IMR-90 (cell line): Measurements from ENCODE around the gene ZNF3. TPM values are rescaled to one million over a fixed set of nuclear protein-coding genes. Genes with fewer than 3 reads are reported as not detected.

Experiments
- ATAC-seq: fragments of 200-7000 bp; cut with Tn5 transposase; 2 replicates; pipeline ENCODE4 v1.9.1; 2020; ENCODE audit warnings: low read depth, mild to moderate bottlenecking, moderate library complexity
- BruUV-seq: library from RNA; stranded (reverse); fragments of 400-500 nt; replicated peaks from 2 replicates; lab custom pipeline; 2021; lab: Mats Ljungman, UMichigan
- CTCF ChIA-PET: fragments of 300-600 bp; formaldehyde crosslinking; extraction: SDS; loops from one replicate; lab custom pipeline; 2021; ENCODE audit warnings: antibody characterized with exemption; lab: Yijun Ruan, JAX
- POLR2A ChIA-PET: fragments of 300-600 bp; sonication (Branson Sonifier 250); formaldehyde crosslinking; loops from one replicate; lab custom pipeline; 2022; ENCODE audit warnings: antibody characterized with exemption; ENCODE audit not compliant: unreplicated experiment; lab: Charles Lee
- DNase-seq: peaks from one replicate; pipeline ENCODE4 v3.0.0; 2013
- H2AFZ ChIP-seq: replicated peaks from 2 replicates; pipeline ENCODE3; 2013; ENCODE audit warnings: low read length, mild to moderate bottlenecking; ENCODE audit not compliant: poor library complexity
- H2AK5ac ChIP-seq: 2 replicates; pipeline ENCODE4 v1.6.1; 2013; ENCODE audit warnings: low read depth, low read length, inconsistent platforms
- H2AK9ac ChIP-seq: replicated peaks from 2 replicates; pipeline ENCODE3; 2013; ENCODE audit warnings: mild to moderate bottlenecking, low read depth, low read length, moderate library complexity; ENCODE audit not compliant: poor library complexity
- H2BK120ac ChIP-seq: 2 replicates; pipeline ENCODE4 v1.6.1; 2013; ENCODE audit warnings: low read depth, low read length, inconsistent platforms
- H2BK15ac ChIP-seq: 3 replicates; pipeline ENCODE4 v1.6.1; 2013; ENCODE audit warnings: low read depth, low read length, inconsistent platforms
- H2BK20ac ChIP-seq: 2 replicates; pipeline ENCODE4 v1.6.1; 2013; ENCODE audit warnings: low read depth, mild to moderate bottlenecking, inconsistent platforms, low read length, moderate library complexity
- H2BK5ac ChIP-seq: 2 replicates; pipeline ENCODE4 v1.6.1; 2013; ENCODE audit warnings: mild to moderate bottlenecking, low read depth, low read length, inconsistent platforms; ENCODE audit not compliant: poor library complexity, severe bottlenecking
- H3K14ac ChIP-seq: replicated peaks from 2 replicates; pipeline ENCODE4 v1.6.1; 2013; ENCODE audit warnings: low read depth, low read length, inconsistent platforms
- H3K18ac ChIP-seq: 2 replicates; pipeline ENCODE4 v1.6.1; 2013; ENCODE audit warnings: low read depth, low read length, control low read depth
- H3K23ac ChIP-seq: 2 replicates; pipeline ENCODE4 v1.6.1; 2013; ENCODE audit warnings: low read depth, low read length, inconsistent platforms
- H3K27ac ChIP-seq: 2 replicates; pipeline ENCODE4 v1.5.1; 2013; ENCODE audit warnings: mild to moderate bottlenecking, control low read depth, low read length; ENCODE audit not compliant: insufficient read depth
- H3K27me3 ChIP-seq: 2 replicates; pipeline ENCODE4 v1.6.1; 2013; ENCODE audit warnings: low read length; ENCODE audit not compliant: control insufficient read depth, insufficient read depth
- H3K36me3 ChIP-seq: 2 replicates; pipeline ENCODE4 v1.6.1; 2013; ENCODE audit warnings: low read length, mixed read lengths; ENCODE audit not compliant: control insufficient read depth, insufficient read depth
- H3K4ac ChIP-seq: 2 replicates; pipeline ENCODE4 v1.6.1; 2013; ENCODE audit warnings: low read depth, low read length, inconsistent platforms
- H3K4me1 ChIP-seq: 2 replicates; pipeline ENCODE4 v1.6.1; 2013; ENCODE audit warnings: low read length, mixed read lengths; ENCODE audit not compliant: control insufficient read depth, insufficient read depth
- H3K4me2 ChIP-seq: 2 replicates; pipeline ENCODE4 v1.6.1; 2013; ENCODE audit warnings: low read depth, mild to moderate bottlenecking, control low read depth, low read length, moderate library complexity
- H3K4me3 ChIP-seq: 2 replicates; pipeline ENCODE4 v1.5.1; 2013; ENCODE audit warnings: low read depth, mild to moderate bottlenecking, control low read depth, low read length, moderate library complexity; ENCODE audit not compliant: insufficient read depth
- H3K56ac ChIP-seq: 2 replicates; pipeline ENCODE4 v1.6.1; 2013; ENCODE audit warnings: low read length, inconsistent platforms; ENCODE audit not compliant: insufficient read depth; ENCODE audit errors: extremely low read depth
- H3K79me1 ChIP-seq, 2 experiments: 2 replicates each; pipeline ENCODE4 v1.6.1; 2013; ENCODE audit warnings: low read length in 2 of 2, inconsistent platforms in 1 of 2, low read depth in 1 of 2
- H3K9ac ChIP-seq: 2 replicates; pipeline ENCODE4 v1.6.1; 2013; ENCODE audit warnings: low read depth, low read length, control low read depth
- H3K9me1 ChIP-seq: 2 replicates; pipeline ENCODE4 v1.6.1; 2013; ENCODE audit warnings: low read length, inconsistent platforms; ENCODE audit not compliant: insufficient read depth
- H3K9me3 ChIP-seq: 2 replicates; pipeline ENCODE4 v1.6.1; 2013; ENCODE audit warnings: low read length; ENCODE audit not compliant: control insufficient read depth, insufficient read depth
- H4K20me1 ChIP-seq: 2 replicates; pipeline ENCODE4 v1.6.1; 2013; ENCODE audit warnings: low read length, inconsistent platforms; ENCODE audit not compliant: insufficient read depth
- H4K5ac ChIP-seq: 2 replicates; pipeline ENCODE4 v1.6.1; 2013; ENCODE audit warnings: mild to moderate bottlenecking, low read depth, low read length, control low read depth
- H4K8ac ChIP-seq, 2 experiments: 2 replicates each; pipeline ENCODE4 v1.6.1; 2013; ENCODE audit warnings: low read depth in 2 of 2, low read length in 2 of 2, control low read depth in 1 of 2, inconsistent platforms in 1 of 2
- H4K91ac ChIP-seq: 2 replicates; pipeline ENCODE4 v1.6.1; 2013; ENCODE audit warnings: low read depth, low read length, inconsistent platforms; ENCODE audit not compliant: insufficient read depth
- CHD1 ChIP-seq: IDR thresholded peaks from 2 replicates; pipeline ENCODE4 v1.6.1; 2012; ENCODE audit warnings: low read depth, low read length, improper control_type of control experiment
- CTCF ChIP-seq: conservative IDR thresholded peaks from 2 replicates; pipeline ENCODE4 v1.5.1; 2012; ENCODE audit warnings: mild to moderate bottlenecking, low read depth, low read length, improper control_type of control experiment
- MAZ ChIP-seq: IDR thresholded peaks from 2 replicates; pipeline ENCODE4 v1.6.1; 2012; ENCODE audit warnings: low read depth, mild to moderate bottlenecking, low read length, improper control_type of control experiment, moderate library complexity, borderline replicate concordance
- NFE2L2 ChIP-seq: fragments of 150-350 bp; IDR thresholded peaks from 2 replicates; pipeline ENCODE4 v1.6.1; 2016; ENCODE audit warnings: low read depth, mild to moderate bottlenecking, low read length
- RFX5 ChIP-seq: IDR thresholded peaks from 2 replicates; pipeline ENCODE4 v1.8.0; 2012; ENCODE audit warnings: low read depth, mild to moderate bottlenecking, low read length, moderate library complexity
- WGBS, 2 experiments: methylation state at CpG; one replicate each; pipeline versions ENCODE4 v1.1.5 to v1.1.7; 2013; ENCODE audit warnings: missing lambda C conversion rate in 2 of 2; ENCODE audit not compliant: insufficient read length in 1 of 2; ENCODE audit errors: extremely low coverage in 2 of 2; 5-methylcytosine and 5-hydroxymethylcytosine counted together
- dilution Hi-C: fragments of 300-500 bp; cut with HindIII; formaldehyde crosslinking; loops from one replicate; pipeline ENCODE4 v1.14.3; 2018; ENCODE audit warnings: low sequenced_read_pairs; ENCODE audit not compliant: unreplicated experiment
- in situ Hi-C: fragments of 300-500 bp; cut with MboI; formaldehyde crosslinking; loops from 3 replicates; pipeline ENCODE4 v1.14.3; 2019; ENCODE audit warnings: low sequenced_read_pairs, inconsistent platforms, mixed read lengths
- intact Hi-C: fragments of 100-400 bp; cut with micrococcal nuclease; formaldehyde crosslinking; loops from 2 replicates; pipeline ENCODE4 v1.10.0; 2022
- polyA plus RNA-seq, 3 experiments: library from polyadenylated mRNA; depleted of rRNA; stranded (reverse); fragments of >200 nt; gene quantifications; 2 replicates each; pipeline ENCODE4 v1.2.3, GENCODE V29; 2012; ENCODE audit warnings: low replicate concordance in 1 of 3
- total RNA-seq: library from RNA; depleted of rRNA; stranded (reverse); fragments of >200 nt; gene quantifications from 2 replicates; pipeline ENCODE4 v1.2.3, GENCODE V29; 2012

ZNF3 gene
- total and polyA plus RNA-seq, 2 of the 4 experiments (the other 2 are of a cell fraction): 24.8 to 30.8 TPM

DNA sequence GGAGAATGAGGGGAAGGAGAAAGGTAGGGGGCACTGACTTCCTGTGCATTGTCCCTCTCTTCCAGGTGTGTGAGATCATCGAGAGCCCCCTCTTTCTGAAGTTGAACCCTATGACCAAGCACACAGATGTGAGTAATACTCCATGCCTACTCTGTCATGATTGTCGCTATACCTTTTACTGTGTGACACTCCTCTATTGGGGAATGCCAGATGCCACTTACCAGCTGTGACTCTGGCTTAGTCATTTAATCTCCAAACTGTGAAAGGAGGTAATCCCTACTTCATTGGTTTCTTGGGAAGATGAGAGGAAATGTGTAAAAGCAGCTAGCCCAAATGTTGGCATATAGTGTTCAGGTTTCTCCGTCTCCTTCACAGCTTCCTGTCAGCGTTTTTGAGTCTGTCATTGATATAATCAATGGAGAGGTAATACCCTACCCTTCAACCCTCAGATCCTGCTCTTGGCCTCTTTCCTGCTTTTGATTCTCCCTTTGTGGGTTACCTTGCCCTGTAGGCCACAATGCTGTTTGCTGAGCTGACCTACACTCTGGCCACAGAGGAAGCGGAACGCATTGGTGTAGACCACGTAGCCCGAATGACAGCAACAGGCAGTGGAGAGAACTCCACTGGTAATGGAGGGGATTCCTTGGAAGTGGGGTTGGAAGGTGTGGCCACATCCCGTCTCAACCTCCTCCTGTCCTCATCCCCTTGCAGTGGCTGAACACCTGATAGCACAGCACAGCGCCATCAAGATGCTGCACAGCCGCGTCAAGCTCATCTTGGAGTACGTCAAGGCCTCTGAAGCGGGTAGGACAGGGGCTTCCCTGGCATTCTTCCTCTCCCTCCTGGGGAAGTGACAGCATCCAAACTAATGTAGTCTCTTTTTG is 9.2 kb upstream of the ZNF3 start:
- no peak overlapping the region; the same call in none of the 2 replicates for H2BK20ac ChIP-seq
- H3K23ac ChIP-seq: peak overlapping the region; percentile 63
- no peak overlapping the region for H3K9ac ChIP-seq
- H2AK5ac ChIP-seq: peak overlapping the region; percentile 87
- no peak overlapping the region; the same call in 2 of the 3 replicates for H2BK15ac ChIP-seq
- peak overlapping the region; percentile 14; the same call in 1 of the 2 replicates for H2BK120ac ChIP-seq
- H3K4ac ChIP-seq: peak overlapping the region; percentile 69
- H3K27ac ChIP-seq: peak overlapping the region; percentile 38
- WGBS, 2 experiments: no CpG with 5 or more reads among the region's 14 CpGs
- dilution Hi-C loops: no loop called here
- intact Hi-C loops: loop anchor here (1.0 kb wide), 1 partner anchor 10 kb away; no protein-coding TSS in a partner anchor
- H2BK5ac ChIP-seq: peak overlapping the region; percentile 44
- BruUV-seq: no TSS peak
- ATAC-seq (no peak), DNase-seq (no peak)
- in situ Hi-C loops: no loop called here
- TF ChIP-seq CTCF (no peak), RFX5 (no peak), CHD1 (no peak), MAZ (no peak), NFE2L2 (no peak)
- H4K91ac ChIP-seq: no peak overlapping the region
- H3K14ac ChIP-seq: 0 out of 2 replicates have a peak overlapping the region, but pooled peaks have one; percentile 19
- ChIA-PET CTCF (interaction anchor here (1.6 kb wide), 1 partner anchor 10 kb away, joined by 5 read pairs; no protein-coding TSS in a partner anchor), POLR2A (interaction anchor here (0.5 to 0.7 kb wide), 2 partner anchors 21 to 125 kb away, joined by 3 to 8 read pairs; no protein-coding TSS in a partner anchor)
- H3K9me3 ChIP-seq: no peaks in the 10 kb centered on the region
- H3K18ac ChIP-seq: no peak overlapping the region
- H2AK9ac ChIP-seq: peak overlapping the region; percentile 60
- H3K9me1 ChIP-seq: peaks cover 13% of the 10 kb centered on the region
- H3K4me3 ChIP-seq: no peak overlapping the region
- H3K27me3 ChIP-seq: no peaks in the 10 kb centered on the region
- H3K79me1 ChIP-seq: peaks cover 32 to 66% of the 10 kb centered on the region in 2 experiments
- H4K8ac ChIP-seq: peak overlapping the region in 1 of 2 experiments; percentile 36; a peak in 1 of 4 replicates
- peak overlapping the region; percentile 5 for H2AFZ ChIP-seq
- peaks cover 15% of the 10 kb centered on the region for H4K20me1 ChIP-seq
- H3K36me3 ChIP-seq: peaks cover 50% of the 10 kb centered on the region
- peaks cover 16% of the 10 kb centered on the region for H3K4me1 ChIP-seq
- H4K5ac ChIP-seq: 0 out of 2 replicates have a peak overlapping the region, but pooled peaks have one; percentile 10
- H3K56ac ChIP-seq: no peak overlapping the region
- H3K4me2 ChIP-seq: no peak overlapping the region
